ENCODE measurements around the gene HOXD3. TPM values are rescaled to one million over a fixed set of nuclear protein-coding genes. Genes with fewer than 3 reads are reported as not detected.

Gene HOXD3
- total and polyA plus RNA-seq, 2 of the 8 experiments (the other 6 are each of a cell fraction or from before 2014, with no cell fraction given), result not detected

DNA sequence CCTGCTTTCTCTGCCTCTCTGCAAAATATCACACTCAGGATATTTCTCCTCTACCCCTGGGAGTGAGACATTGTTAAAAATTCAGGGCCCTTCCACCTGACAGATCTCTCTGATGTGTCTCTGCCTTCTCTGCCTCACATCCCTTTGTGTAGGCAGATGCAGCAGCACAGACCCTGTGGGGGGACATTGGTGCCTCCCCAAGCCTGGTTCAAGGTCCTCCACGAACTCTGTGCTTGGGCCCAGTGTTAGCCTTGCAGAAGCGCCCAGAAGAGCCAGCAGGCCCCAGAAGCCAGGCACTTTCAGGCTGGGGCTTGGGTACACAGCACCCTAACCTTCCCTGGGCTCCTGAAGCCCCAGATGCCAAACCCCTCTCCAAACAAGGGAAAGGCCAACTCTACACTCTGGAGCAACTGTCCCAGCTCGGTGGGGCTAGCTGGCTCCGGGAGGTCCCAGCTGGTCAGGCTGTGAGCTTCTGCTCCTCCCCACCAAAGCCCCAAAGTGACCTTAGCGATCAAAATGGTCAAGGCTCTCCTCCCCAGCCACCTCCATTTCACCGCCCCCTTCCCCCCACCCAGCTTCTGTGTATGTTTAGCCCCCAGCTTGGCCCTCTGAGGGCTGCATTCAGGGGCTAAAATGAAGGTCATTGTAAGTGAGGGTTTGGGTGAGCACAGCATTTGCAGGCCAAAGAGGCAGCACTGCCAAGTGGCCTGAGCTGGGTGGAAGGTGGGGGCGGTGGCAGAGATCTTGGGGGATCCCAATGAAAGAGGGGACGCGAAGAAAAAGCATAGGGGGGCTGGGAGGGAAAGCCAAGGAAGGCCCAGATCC, 31.9 kb upstream of the HOXD3 start:
- Histone ChIP-seq H4K5ac (ENCODE audit: insufficient read length, low read depth, low read length) (no peak overlapping the region), H3K79me1 (ENCODE audit: low read depth, low read length) (no peaks in the 10 kb centered on the region), H3K4ac (replicated peaks; ENCODE audit: insufficient read length, low read depth, low read length) (no peak overlapping the region), H3K36me3 (ENCODE audit: control insufficient read depth in 2 of 4, insufficient read depth in 4 of 4, low read length in 3 of 4) (peaks cover 0 to 25% (median 0%) of the 10 kb centered on the region in 4 experiments; a peak in 1 of 8 replicates), H3K56ac (replicated peaks; ENCODE audit: insufficient read length, low read depth, low read length) (no peak overlapping the region), H3K4me3 (ENCODE audit: extremely low read depth in 1 of 4, insufficient read depth in 2 of 4, low read depth in 3 of 4, low read length in 4 of 4) (no peak overlapping the region), H3K79me2 (ENCODE audit: control insufficient read depth in 1 of 2, insufficient read depth in 2 of 2, low read length in 2 of 2) (no peaks in the 10 kb centered on the region), H3K9ac (replicated peaks in 1 of 4; ENCODE audit: extremely low read depth in 1 of 4, low read depth in 3 of 4, low read length in 3 of 4) (no peak overlapping the region), H4K91ac (replicated peaks; ENCODE audit: insufficient read length, low read length) (no peak overlapping the region), H3K9me3 (ENCODE audit: insufficient read depth in 2 of 2, low read depth in 1 of 2, low read length in 1 of 2) (no peaks in the 10 kb centered on the region; a peak in 1 of 4 replicates), H2AK5ac (ENCODE audit: low read depth, low read length) (no peak overlapping the region), H2BK15ac (ENCODE audit: low read length) (no peak overlapping the region), H3K27me3 (replicated peaks in 1 of 4; ENCODE audit: control insufficient read depth in 3 of 4, extremely low read depth in 1 of 4, insufficient read depth in 3 of 4, low read length in 3 of 4) (peaks cover 96 to 100% (median 99%) of the 10 kb centered on the region in 4 experiments), H2BK12ac (ENCODE audit: low read depth, low read length) (0 out of 2 replicates have a peak overlapping the region, but pooled peaks have one; percentile 27), H4K20me1 (replicated peaks in 1 of 2; ENCODE audit: control insufficient read depth in 1 of 2, insufficient read depth in 2 of 2, low read length in 2 of 2) (peaks cover 23 to 34% of the 10 kb centered on the region in 2 experiments), H2BK5ac (ENCODE audit: low read depth, low read length) (no peak overlapping the region), H3K4me2 (ENCODE audit: insufficient read depth in 1 of 2, low read depth in 2 of 2, low read length in 2 of 2) (no peak overlapping the region), H3K23me2 (ENCODE audit: low read depth, low read length) (peaks cover 2% of the 10 kb centered on the region; the same call in 1 of the 2 replicates), H4K8ac (ENCODE audit: extremely low read depth, insufficient read depth, low read length) (no peak overlapping the region), H2BK120ac (replicated peaks; ENCODE audit: low read depth, low read length) (no peak overlapping the region), H2AFZ (ENCODE audit: low read length) (no peak overlapping the region), H3K27ac (ENCODE audit: low read depth, low read length) (no peak overlapping the region), H3K14ac (ENCODE audit: insufficient read length) (no peak overlapping the region), H3K18ac (ENCODE audit: extremely low read depth, low read length) (no peak overlapping the region), H3K23ac (ENCODE audit: insufficient read length) (no peak overlapping the region), H2BK20ac (ENCODE audit: low read length) (no peak overlapping the region), H3K4me1 (replicated peaks in 1 of 4; ENCODE audit: control insufficient read depth in 3 of 4, insufficient read depth in 4 of 4, low read length in 3 of 4) (peaks cover 0 to 18% (median 9%) of the 10 kb centered on the region in 4 experiments; a peak in 6 of 7 replicates)
- CTCF ChIA-PET (ENCODE audit: partially characterized antibody), result interaction anchor here (0.8 to 6.2 kb wide), 12 partner anchors 9 to 1023 kb away, joined by 3 to 72 read pairs (median 12); partner anchors contain the start of gene HOXD10
- FAIRE-seq, result no peak
- peak in 1 of 2 experiments; percentile 44 for DNase-seq (ENCODE audit: low read depth in 1 of 2, low spot score in 2 of 2)
- WGBS, 2 experiments (ENCODE audit: extremely low coverage in 1 of 2, insufficient coverage in 1 of 2, insufficient read length in 1 of 2, insufficient replicate concordance in 2 of 2, low coverage in 1 of 2, low lambda C conversion rate in 2 of 2, missing lambda C conversion rate in 1 of 2), result 24% methylated on average over 9 of the region's 9 CpGs; no CpG with 5 or more reads in 1 of the 2 experiments
- POLR2A ChIA-PET (ENCODE audit: partially characterized antibody), result interaction anchor here (0.8 kb wide), 1 partner anchor 15 kb away, joined by 3 read pairs; no protein-coding TSS in a partner anchor
- TF ChIP-seq SAP30 (IDR thresholded peaks at IDR 0.05; ENCODE audit: insufficient read depth, insufficient replicate concordance, low read length) (no peak), RNF2 (IDR thresholded peaks at IDR 0.05; ENCODE audit: borderline replicate concordance, low read depth, low read length, missing control alignments, poor library complexity, severe bottlenecking) (peak; percentile 58), BRCA1 (IDR thresholded peaks at IDR 0.05; ENCODE audit: low read depth, low read length) (no peak), HDAC2 (IDR thresholded peaks at IDR 0.05; ENCODE audit: borderline replicate concordance in 1 of 2, low read depth in 2 of 2, low read length in 2 of 2) (no peak), CHD1 (IDR thresholded peaks at IDR 0.05; ENCODE audit: low read depth, low read length) (no peak), RXRA (IDR thresholded peaks at IDR 0.05; ENCODE audit: insufficient read depth, low read depth, low read length) (no peak), RFX5 (IDR thresholded peaks at IDR 0.05; ENCODE audit: borderline replicate concordance, low read depth, low read length) (no peak)
